HUDEP-2 (cell line): ENCODE results near the gene PRICKLE3.
A peak's percentile ranks its signal among the peaks of the same experiment; 100 is the strongest.

Experiments used
- DNase-seq, 76 experiments: peaks; one replicate each; lab custom pipeline; 2025; ENCODE audit not compliant: unreplicated experiment in 76 of 76; lab: John Stamatoyannopoulos, UW

Gene PRICKLE3

GRCh38 chrX:49209434-49210251 lies 23.5 kb upstream of the PRICKLE3 start:
- DNase-seq: no peak

GRCh38 chrX:49208399-49208798 lies 22.2 kb upstream of the PRICKLE3 start:
- DNase-seq: no peak

- no peak for DNase-seq
Observed at GRCh38 chrX:49206543-49206942, 20.4 kb upstream of the PRICKLE3 start.

- DNase-seq: no peak
Observed at GRCh38 chrX:49205443-49205842, 19.3 kb upstream of the PRICKLE3 start.

- DNase-seq: no peak
Observed at GRCh38 chrX:49204709-49205108, 18.5 kb upstream of the PRICKLE3 start.

GRCh38 chrX:49204017-49204416 lies 17.8 kb upstream of the PRICKLE3 start:
- no peak for DNase-seq

GRCh38 chrX:49203536-49203935 lies 17.4 kb upstream of the PRICKLE3 start:
- DNase-seq: no peak

GRCh38 chrX:49202022-49202421 lies 15.8 kb upstream of the PRICKLE3 start:
- DNase-seq: no peak

- DNase-seq: peak in 74 of 76 experiments; percentile 2 to 86 (median 72)
Observed at GRCh38 chrX:49199906-49200771, 14.0 kb upstream of the PRICKLE3 start, which contains the start of gene SYP. SYP (minus strand) TSS chrX:49200193; CDS start chrX:49200186, 7 bp downstream.

- no peak for DNase-seq
Observed at GRCh38 chrX:49199315-49199595, 13.1 kb upstream of the PRICKLE3 start.

GRCh38 chrX:49198540-49199314 lies 12.6 kb upstream of the PRICKLE3 start:
- no peak for DNase-seq

GRCh38 chrX:49197543-49198087 lies 11.4 kb upstream of the PRICKLE3 start:
- no peak for DNase-seq

- DNase-seq: no peak
Observed at GRCh38 chrX:49193542-49193964, 7.4 kb upstream of the PRICKLE3 start.

GRCh38 chrX:49192722-49193328 lies 6.7 kb upstream of the PRICKLE3 start:
- DNase-seq: peak in 13 of 76 experiments; percentile 1 to 22 (median 8)

GRCh38 chrX:49191574-49192011 lies 5.4 kb upstream of the PRICKLE3 start:
- DNase-seq: peak in 2 of 76 experiments; percentile 40 to 41

GRCh38 chrX:49190821-49191573 lies 4.8 kb upstream of the PRICKLE3 start:
- peak in 75 of 76 experiments; percentile 5 to 97 (median 88) for DNase-seq

GRCh38 chrX:49189606-49190005 lies 3.4 kb upstream of the PRICKLE3 start:
- no peak for DNase-seq

GRCh38 chrX:49188468-49189076 lies 2.4 kb upstream of the PRICKLE3 start:
- no peak for DNase-seq

GRCh38 chrX:49187526-49187925 lies 1.4 kb upstream of the PRICKLE3 start:
- DNase-seq: no peak
